ENCODE measurements around the gene RUFY1.

DNA sequence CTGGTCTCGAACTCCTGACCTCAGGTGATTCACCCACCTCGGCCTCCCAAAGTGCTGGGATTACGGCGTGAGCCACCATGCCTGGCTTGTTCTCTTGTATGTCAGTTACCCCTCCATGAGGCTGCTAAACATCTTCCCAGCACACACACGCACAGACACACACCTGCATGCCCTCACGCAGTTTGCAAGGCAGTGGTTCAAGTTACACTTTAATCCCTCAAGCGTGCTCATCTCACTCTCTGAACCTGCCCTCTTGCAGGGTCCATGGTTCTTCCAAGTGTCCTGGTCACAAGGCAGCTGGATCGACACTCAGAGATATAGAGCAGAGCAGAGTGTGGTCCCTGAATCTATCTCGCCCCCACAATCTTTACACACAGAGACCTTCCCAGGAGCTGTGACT is 34.1 kb upstream of the RUFY1 start:
- TF ChIP-seq, protein P1, sequence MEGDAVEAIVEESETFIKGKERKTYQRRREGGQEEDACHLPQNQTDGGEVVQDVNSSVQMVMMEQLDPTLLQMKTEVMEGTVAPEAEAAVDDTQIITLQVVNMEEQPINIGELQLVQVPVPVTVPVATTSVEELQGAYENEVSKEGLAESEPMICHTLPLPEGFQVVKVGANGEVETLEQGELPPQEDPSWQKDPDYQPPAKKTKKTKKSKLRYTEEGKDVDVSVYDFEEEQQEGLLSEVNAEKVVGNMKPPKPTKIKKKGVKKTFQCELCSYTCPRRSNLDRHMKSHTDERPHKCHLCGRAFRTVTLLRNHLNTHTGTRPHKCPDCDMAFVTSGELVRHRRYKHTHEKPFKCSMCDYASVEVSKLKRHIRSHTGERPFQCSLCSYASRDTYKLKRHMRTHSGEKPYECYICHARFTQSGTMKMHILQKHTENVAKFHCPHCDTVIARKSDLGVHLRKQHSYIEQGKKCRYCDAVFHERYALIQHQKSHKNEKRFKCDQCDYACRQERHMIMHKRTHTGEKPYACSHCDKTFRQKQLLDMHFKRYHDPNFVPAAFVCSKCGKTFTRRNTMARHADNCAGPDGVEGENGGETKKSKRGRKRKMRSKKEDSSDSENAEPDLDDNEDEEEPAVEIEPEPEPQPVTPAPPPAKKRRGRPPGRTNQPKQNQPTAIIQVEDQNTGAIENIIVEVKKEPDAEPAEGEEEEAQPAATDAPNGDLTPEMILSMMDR (conservative IDR thresholded peaks at IDR 0.05; ENCODE audit: low read depth, low read length): no peak
- TF ChIP-seq EZH2 (IDR thresholded peaks at IDR 0.05; ENCODE audit: borderline replicate concordance, low read depth, low read length, poor library complexity, severe bottlenecking): no peak

Measured in A673 (cell line).